Hepatocyte (in vitro differentiated cells): ENCODE data around the gene FUBP3. TPM values are rescaled to one million over a fixed set of nuclear protein-coding genes. Genes with fewer than 3 reads are reported as not detected.
"Not testable (repeated sequence)": the region's sequence is repeated elsewhere in the genome, so short reads cannot be mapped to it uniquely, and the experiment has no call there.

Experiments
- DNase-seq: peaks from one replicate; pipeline ENCODE4 v3.0.0-alpha.2; 2016; ENCODE audit warnings: low spot score
- H2AFZ ChIP-seq: fragments of 200-600 bp; sonication (generic); 2 replicates; pipeline ENCODE4 v1.6.0; 2016; ENCODE audit warnings: antibody characterized with exemption, mild to moderate bottlenecking
- H3K27ac ChIP-seq: fragments of 200-600 bp; sonication (generic); 2 replicates; pipeline ENCODE4 v1.5.1; 2016; ENCODE audit warnings: mild to moderate bottlenecking
- H3K27me3 ChIP-seq: fragments of 200-600 bp; sonication (generic); 2 replicates; pipeline ENCODE4 v1.6.1; 2016
- H3K36me3 ChIP-seq: fragments of 200-600 bp; sonication (generic); replicated peaks from 2 replicates; pipeline ENCODE4 v1.5.1; 2016; ENCODE audit warnings: low read depth; ENCODE audit not compliant: insufficient read depth
- H3K4me1 ChIP-seq: fragments of 200-600 bp; sonication (generic); 2 replicates; pipeline ENCODE4 v1.5.1; 2016; ENCODE audit warnings: mild to moderate bottlenecking, moderate library complexity; ENCODE audit not compliant: insufficient read depth
- H3K4me2 ChIP-seq: fragments of 200-600 bp; sonication (generic); 2 replicates; pipeline ENCODE4 v1.6.0; 2016
- H3K4me3 ChIP-seq: fragments of 200-600 bp; sonication (generic); 2 replicates; pipeline ENCODE4 v1.5.1; 2016; ENCODE audit warnings: mild to moderate bottlenecking
- H3K79me2 ChIP-seq: fragments of 200-600 bp; sonication (generic); 2 replicates; pipeline ENCODE4 v1.6.0; 2017; ENCODE audit warnings: mild to moderate bottlenecking
- H3K9me2 ChIP-seq: fragments of 200-600 bp; sonication (generic); replicated peaks from 2 replicates; pipeline ENCODE4 v1.6.0; 2017; ENCODE audit warnings: mild to moderate bottlenecking; ENCODE audit not compliant: insufficient read depth
- H3K9me3 ChIP-seq: fragments of 200-600 bp; sonication (generic); 2 replicates; pipeline ENCODE4 v1.5.1; 2016; ENCODE audit warnings: low read depth, mild to moderate bottlenecking
- H4K20me1 ChIP-seq: fragments of 200-600 bp; sonication (generic); 2 replicates; pipeline ENCODE4 v1.6.0; 2016; ENCODE audit warnings: mild to moderate bottlenecking; ENCODE audit not compliant: insufficient read depth, poor library complexity, severe bottlenecking
- EZH2 ChIP-seq: fragments of 200-600 bp; sonication (generic); IDR thresholded peaks from 2 replicates; pipeline ENCODE4 v1.6.1; 2016; ENCODE audit warnings: antibody characterized with exemption, mild to moderate bottlenecking, borderline replicate concordance
- EZH2phosphoT487 ChIP-seq: fragments of 200-600 bp; sonication (generic); IDR thresholded peaks from one replicate; pipeline ENCODE4 v1.6.1; 2018; ENCODE audit warnings: antibody characterized with exemption, mild to moderate bottlenecking, low read depth, moderate library complexity; ENCODE audit not compliant: unreplicated experiment, severe bottlenecking
- WGBS: methylation state at CpG from one replicate; pipeline ENCODE4 v1.1.6; 2016; ENCODE audit warnings: low lambda C conversion rate; ENCODE audit errors: missing lambda C conversion rate; 5-methylcytosine and 5-hydroxymethylcytosine counted together
- microRNA-seq: library from miRNA; unstranded; fragments of <30 nt; microRNA quantifications from one replicate; pipeline ENCODE4, GENCODE V29; 2017
- polyA plus RNA-seq: library from polyadenylated mRNA; unstranded; fragments of >200 nt; fragmentation: Nextera tagmentation; extraction: Ambion mirVana; gene quantifications from 2 replicates; pipeline ENCODE4 v1.2.1, GENCODE V29; 2016
- small RNA-seq: library from RNA; depleted of rRNA; stranded (forward); fragments of <200 nt; gene quantifications from one replicate; pipeline ENCODE3, GENCODE V24; 2014
- total RNA-seq: library from RNA; depleted of rRNA; stranded (reverse); fragments of >200 nt; gene quantifications from 2 replicates; pipeline ENCODE4 v1.2.3, GENCODE V29; 2014
- TF ChIP-seq, protein P1 (sequence below): fragments of 200-600 bp; sonication (generic); IDR thresholded peaks from 2 replicates; pipeline ENCODE4 v1.5.1; 2016; ENCODE audit warnings: antibody characterized with exemption, mild to moderate bottlenecking; ENCODE audit not compliant: poor library complexity

FUBP3 gene
- total and polyA plus RNA-seq, 2 experiments from 2014 or later: 55.1 to 56.1 TPM

DNA sequence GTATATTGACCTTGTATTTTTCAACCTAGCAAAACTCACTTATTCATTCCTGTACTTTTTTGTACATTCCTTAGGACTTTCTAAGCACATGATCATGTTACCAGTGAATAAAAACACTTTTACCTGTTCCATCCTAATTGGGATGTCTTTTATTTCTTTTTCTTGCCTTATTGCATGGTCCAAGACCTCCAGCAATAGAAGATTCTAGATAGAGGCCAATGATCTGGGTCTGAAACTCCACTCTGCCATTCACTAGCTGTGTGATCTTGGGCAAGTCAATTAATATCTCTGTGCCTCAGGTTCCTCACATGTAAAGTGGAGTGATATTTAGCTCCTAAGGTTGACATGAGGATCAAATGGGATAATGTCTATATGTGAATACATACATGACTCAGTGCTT is 105.7 kb downstream of the FUBP3 start:
- TF ChIP-seq, protein P1, sequence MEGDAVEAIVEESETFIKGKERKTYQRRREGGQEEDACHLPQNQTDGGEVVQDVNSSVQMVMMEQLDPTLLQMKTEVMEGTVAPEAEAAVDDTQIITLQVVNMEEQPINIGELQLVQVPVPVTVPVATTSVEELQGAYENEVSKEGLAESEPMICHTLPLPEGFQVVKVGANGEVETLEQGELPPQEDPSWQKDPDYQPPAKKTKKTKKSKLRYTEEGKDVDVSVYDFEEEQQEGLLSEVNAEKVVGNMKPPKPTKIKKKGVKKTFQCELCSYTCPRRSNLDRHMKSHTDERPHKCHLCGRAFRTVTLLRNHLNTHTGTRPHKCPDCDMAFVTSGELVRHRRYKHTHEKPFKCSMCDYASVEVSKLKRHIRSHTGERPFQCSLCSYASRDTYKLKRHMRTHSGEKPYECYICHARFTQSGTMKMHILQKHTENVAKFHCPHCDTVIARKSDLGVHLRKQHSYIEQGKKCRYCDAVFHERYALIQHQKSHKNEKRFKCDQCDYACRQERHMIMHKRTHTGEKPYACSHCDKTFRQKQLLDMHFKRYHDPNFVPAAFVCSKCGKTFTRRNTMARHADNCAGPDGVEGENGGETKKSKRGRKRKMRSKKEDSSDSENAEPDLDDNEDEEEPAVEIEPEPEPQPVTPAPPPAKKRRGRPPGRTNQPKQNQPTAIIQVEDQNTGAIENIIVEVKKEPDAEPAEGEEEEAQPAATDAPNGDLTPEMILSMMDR: no peak
- TF ChIP-seq EZH2phosphoT487: no peak
- H3K36me3 ChIP-seq: no peaks in the 10 kb centered on the region
- no peak overlapping the region for H2AFZ ChIP-seq

DNA sequence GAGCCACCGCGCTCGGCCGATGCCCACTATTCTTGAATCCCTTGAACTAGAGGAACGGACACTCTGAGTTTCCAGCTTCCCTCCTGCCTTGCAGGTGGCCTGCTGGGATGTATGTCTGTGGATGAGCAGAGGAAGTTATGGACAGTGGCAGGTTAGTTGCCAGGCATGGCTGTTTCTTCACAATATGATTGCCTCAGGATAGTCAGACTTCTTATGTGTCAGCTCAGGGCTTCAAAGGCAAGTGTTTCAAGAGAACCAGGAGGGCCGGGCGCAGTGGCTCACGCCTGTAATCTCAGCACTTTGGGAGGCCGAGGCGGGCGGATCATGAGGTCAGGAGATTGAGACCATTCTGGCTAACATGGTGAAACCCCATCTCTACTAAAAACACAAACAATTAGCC is 106.6 kb downstream of the FUBP3 start:
- not testable (repeated sequence) for H3K9me2 ChIP-seq, H2AFZ ChIP-seq, DNase-seq, H3K9me3 ChIP-seq, H4K20me1 ChIP-seq, H3K36me3 ChIP-seq, H3K4me1 ChIP-seq, H3K79me2 ChIP-seq, H3K4me3 ChIP-seq, H3K4me2 ChIP-seq, H3K27ac ChIP-seq, H3K27me3 ChIP-seq
- 96% methylated on average over 11 of the region's 11 CpGs for WGBS

More for the DNA sequence above, 105.7 kb downstream of the FUBP3 start:
- Histone ChIP-seq H3K9me2 (no peaks in the 10 kb centered on the region), H4K20me1 (no peaks in the 10 kb centered on the region), H3K4me1 (no peaks in the 10 kb centered on the region), H3K27ac (no peak overlapping the region), H3K79me2 (no peaks in the 10 kb centered on the region), H3K9me3 (no peaks in the 10 kb centered on the region), H3K27me3 (peaks cover 4% of the 10 kb centered on the region), H3K4me3 (no peak overlapping the region), H3K4me2 (no peak overlapping the region)
- no peak for DNase-seq

DNA sequence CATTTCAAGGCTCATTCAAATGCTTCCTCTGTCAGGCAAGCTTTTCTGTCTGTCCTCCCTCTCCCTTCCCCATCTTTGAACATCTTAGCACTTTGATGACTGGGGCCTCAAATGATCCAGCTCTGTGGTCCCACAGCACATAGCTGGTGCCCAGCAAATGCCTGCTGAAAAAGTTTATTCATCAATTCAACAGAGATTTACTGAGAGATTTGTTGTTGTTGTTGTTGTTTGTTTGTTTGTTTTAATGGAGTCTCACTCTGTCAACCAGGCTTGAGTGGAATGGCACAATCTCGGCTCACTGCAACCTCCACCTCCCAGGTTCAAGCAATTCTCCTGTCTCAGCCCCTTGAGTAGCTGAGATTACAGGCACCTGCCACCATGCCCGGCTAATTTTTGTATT is 108.2 kb downstream of the FUBP3 start:
- H3K9me3 ChIP-seq: no peaks in the 10 kb centered on the region
- H3K36me3 ChIP-seq: no peaks in the 10 kb centered on the region
- WGBS: 88% methylated on average over 2 of the region's 2 CpGs
- no peaks in the 10 kb centered on the region for H4K20me1 ChIP-seq
- H3K79me2 ChIP-seq: no peaks in the 10 kb centered on the region
- H3K27me3 ChIP-seq: no peaks in the 10 kb centered on the region
- no peaks in the 10 kb centered on the region for H3K4me1 ChIP-seq
- no peak overlapping the region for H3K27ac ChIP-seq
- no peaks in the 10 kb centered on the region for H3K9me2 ChIP-seq
- TF ChIP-seq, protein P1: no peak
- TF ChIP-seq EZH2phosphoT487 (no peak), EZH2 (no peak)
- no peak overlapping the region for H3K4me3 ChIP-seq
- no peak overlapping the region for H3K4me2 ChIP-seq
- no peak for DNase-seq
- H2AFZ ChIP-seq: no peak overlapping the region

Small RNA genes within 50 kb of the gene (microRNA-seq; reads per million reads assigned to microRNA genes)
- not detected for gene MIR6856

Small RNA genes within 50 kb of the gene (small RNA-seq; reads per million reads assigned to genes)
- not detected for gene MIR6856

Other genes starting within 250 kb of the FUBP3 start
- 292 and 321 TPM in 2 replicates for gene ASS1, start 134.6 kb upstream of the FUBP3 start, total RNA-seq
- 103 and 145 TPM in 2 replicates for gene ASS1, start 134.6 kb upstream of the FUBP3 start, polyA plus RNA-seq
- gene PRDM12, start 85.0 kb downstream of the FUBP3 start, total RNA-seq: not detected in 2 replicates
- not detected in 2 replicates for gene PRDM12, start 85.0 kb downstream of the FUBP3 start, polyA plus RNA-seq
- 19.5 and 24.3 TPM in 2 replicates for gene EXOSC2, start 114.2 kb downstream of the FUBP3 start, total RNA-seq
- 10.7 and 13.0 TPM in 2 replicates for gene EXOSC2, start 114.2 kb downstream of the FUBP3 start, polyA plus RNA-seq